Activated T-helper 1 cell treated with anti-CD3 and anti-CD28 coated beads, Interleukin-12 subunit alpha, Interleukin-12 subunit beta, Interleukin-2, Interleukin-4 antibody, amounts not matched to agents 30 ng/mL and 10 ng/mL and 1 ng/mL, durations not matched to agents 14 hours and 24 hours and 36 hours (primary cell): ENCODE results near the gene TIMM44. TPM values are rescaled to one million over a fixed set of nuclear protein-coding genes. Genes with fewer than 3 reads are reported as not detected.

Experiments used
- DNase-seq: peaks from one replicate; pipeline ENCODE4 v3.0.0; 2021; ENCODE audit warnings: low spot score
- H3K27ac Mint-ChIP-seq: one replicate; pipeline ENCODE4 v1.8.0; 2021; ENCODE audit warnings: mild to moderate bottlenecking, mixed read lengths
- H3K27me3 Mint-ChIP-seq: one replicate; pipeline ENCODE4 v1.8.0; 2022; ENCODE audit warnings: mild to moderate bottlenecking, moderate library complexity, mixed read lengths; ENCODE audit not compliant: insufficient read depth
- H3K36me3 Mint-ChIP-seq: one replicate; pipeline ENCODE4 v1.8.0; 2021; ENCODE audit warnings: low read depth, mixed read lengths
- H3K4me1 Mint-ChIP-seq: one replicate; pipeline ENCODE4 v1.8.0; 2021; ENCODE audit warnings: low read depth, mixed read lengths
- H3K4me3 Mint-ChIP-seq: one replicate; pipeline ENCODE4 v1.8.0; 2021; ENCODE audit warnings: mild to moderate bottlenecking, moderate library complexity, mixed read lengths
- H3K9me3 Mint-ChIP-seq: one replicate; pipeline ENCODE4 v1.8.0; 2021; ENCODE audit warnings: mixed read lengths
- intact Hi-C: fragments of 100-400 bp; cut with micrococcal nuclease; formaldehyde crosslinking; loops from one replicate; pipeline ENCODE4 v1.15.1; 2024
- total RNA-seq: library from RNA; stranded (reverse); gene quantifications from 2 replicates; pipeline ENCODE4 v1.2.3, GENCODE V29; 2022

TIMM44 gene
- total RNA-seq, 1 donor from 2014 or later = 114 TPM

DNA sequence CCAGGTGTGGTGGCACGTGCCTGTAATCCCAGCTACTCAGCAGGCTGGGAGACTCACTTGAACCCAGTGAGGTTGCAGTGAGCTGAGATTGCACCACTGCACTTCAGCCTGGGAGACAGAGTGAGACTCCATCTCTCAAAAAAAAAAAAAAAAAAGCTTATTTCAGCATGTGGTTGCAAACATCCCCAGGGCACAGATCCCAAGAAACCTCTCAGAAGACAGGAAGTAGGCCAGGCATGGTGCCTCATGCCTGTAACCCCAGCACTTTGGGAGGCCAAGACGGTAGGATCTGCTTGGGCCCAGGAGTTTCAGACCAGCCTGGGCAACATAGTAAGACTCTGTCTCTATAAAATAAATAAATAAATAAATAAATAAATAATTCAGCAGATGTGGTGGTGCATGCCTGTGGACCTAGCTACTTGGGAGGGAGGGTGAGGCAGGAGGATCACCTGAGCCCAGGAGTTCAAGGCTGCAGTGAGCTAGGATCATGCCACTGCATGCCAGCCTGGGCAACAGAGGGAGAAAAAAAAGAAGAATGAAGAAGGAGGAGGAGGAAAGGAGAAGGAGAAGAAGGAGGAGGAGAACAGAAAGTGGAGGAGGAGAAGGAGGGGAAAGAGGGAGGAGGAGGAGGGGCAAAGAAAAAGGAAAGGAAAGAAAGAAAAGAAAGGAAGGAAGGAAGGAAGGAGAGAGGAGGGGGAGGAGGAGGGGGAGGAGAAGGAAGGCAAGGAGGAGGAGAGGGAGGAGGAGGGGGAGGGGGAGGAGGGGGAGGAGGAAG, 59.5 kb downstream of the TIMM44 start:
- Mint-ChIP-seq H3K4me3 (no peak overlapping the region), H3K36me3 (no peaks in the 10 kb centered on the region), H3K4me1 (no peaks in the 10 kb centered on the region), H3K27ac (no peak overlapping the region), H3K9me3 (no peaks in the 10 kb centered on the region), H3K27me3 (peaks cover 9% of the 10 kb centered on the region)
- no peak for DNase-seq
- intact Hi-C loops = no loop called here

GRCh38 chr19:7883105-7883504, 60.4 kb downstream of the TIMM44 start:
- H3K27me3 Mint-ChIP-seq = peaks cover 6% of the 10 kb centered on the region
- intact Hi-C loops = no loop called here
- no peaks in the 10 kb centered on the region for H3K4me1 Mint-ChIP-seq
- no peak for DNase-seq
- no peaks in the 10 kb centered on the region for H3K9me3 Mint-ChIP-seq
- H3K36me3 Mint-ChIP-seq = no peaks in the 10 kb centered on the region
- no peak overlapping the region for H3K27ac Mint-ChIP-seq
- H3K4me3 Mint-ChIP-seq = no peak overlapping the region

DNA sequence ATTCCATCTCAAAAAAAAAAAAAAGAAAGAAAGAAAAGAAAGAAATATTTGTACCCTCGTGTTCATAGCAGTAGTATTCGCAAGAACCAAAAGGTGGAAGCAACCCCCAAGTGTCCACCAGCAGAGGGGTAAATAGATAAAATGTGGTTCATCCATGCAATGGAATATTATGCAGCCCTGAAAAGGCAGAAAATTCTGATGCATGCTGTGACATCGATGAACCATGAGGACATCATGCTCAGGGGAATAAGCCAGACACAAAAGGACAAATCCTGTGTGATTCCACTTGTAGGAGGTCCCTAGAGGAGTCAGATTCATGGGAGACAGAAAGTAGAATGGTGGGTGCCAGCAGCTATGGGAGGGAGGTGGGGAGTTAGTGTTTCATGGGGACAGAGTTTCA, 61.6 kb downstream of the TIMM44 start:
- peaks cover 2% of the 10 kb centered on the region for H3K27me3 Mint-ChIP-seq
- no peak overlapping the region for H3K27ac Mint-ChIP-seq
- H3K4me1 Mint-ChIP-seq = no peaks in the 10 kb centered on the region
- no peaks in the 10 kb centered on the region for H3K36me3 Mint-ChIP-seq
- no peak for DNase-seq
- intact Hi-C loops = no loop called here
- no peaks in the 10 kb centered on the region for H3K9me3 Mint-ChIP-seq
- no peak overlapping the region for H3K4me3 Mint-ChIP-seq

GRCh38 chr19:7879836-7880235, 63.6 kb downstream of the TIMM44 start:
- intact Hi-C loops = no loop called here

GRCh38 chr19:7879111-7879807, 64.2 kb downstream of the TIMM44 start:
- DNase-seq = no peak
- Mint-ChIP-seq H3K9me3 (no peaks in the 10 kb centered on the region), H3K36me3 (no peaks in the 10 kb centered on the region), H3K27me3 (peaks cover 13% of the 10 kb centered on the region), H3K4me3 (no peak overlapping the region), H3K4me1 (no peaks in the 10 kb centered on the region), H3K27ac (no peak overlapping the region)
- intact Hi-C loops = no loop called here

More at GRCh38 chr19:7879836-7880235, 63.6 kb downstream of the TIMM44 start:
- Mint-ChIP-seq H3K4me3 (no peak overlapping the region), H3K27me3 (peaks cover 13% of the 10 kb centered on the region), H3K9me3 (no peaks in the 10 kb centered on the region), H3K36me3 (no peaks in the 10 kb centered on the region), H3K4me1 (no peaks in the 10 kb centered on the region), H3K27ac (no peak overlapping the region)
- DNase-seq = no peak

DNA sequence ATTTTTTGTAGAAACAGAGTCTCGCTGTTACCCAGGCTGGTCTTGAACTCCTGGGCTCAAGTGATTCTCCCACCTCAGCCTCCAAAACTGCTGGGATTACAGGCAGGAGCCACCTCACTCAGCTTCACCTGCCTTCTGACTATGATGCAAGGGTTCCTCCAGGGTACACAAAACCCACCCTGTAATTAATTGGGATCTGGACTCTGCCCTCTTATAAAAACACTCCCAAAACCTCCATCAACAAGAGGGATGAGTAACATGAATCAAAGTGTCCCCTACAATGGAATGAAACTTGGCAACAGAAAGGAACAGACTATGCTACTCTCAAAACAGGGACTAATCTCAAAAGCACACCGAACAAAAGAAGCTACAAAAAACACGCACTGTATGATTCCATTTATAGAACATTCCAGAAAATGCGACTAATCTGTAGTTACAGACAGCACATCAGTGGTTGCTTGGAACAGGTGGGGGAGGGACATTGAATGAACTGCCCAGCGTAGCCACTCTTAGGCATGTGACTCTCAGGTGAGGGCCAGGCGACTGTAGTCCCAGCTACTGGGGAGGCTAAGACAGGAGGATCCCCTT, 66.1 kb downstream of the TIMM44 start:
- Mint-ChIP-seq H3K27me3 (peaks cover 22% of the 10 kb centered on the region), H3K27ac (no peak overlapping the region)

More for the DNA sequence above, 66.1 kb downstream of the TIMM44 start:
- intact Hi-C loops = no loop called here
- Mint-ChIP-seq H3K9me3 (no peaks in the 10 kb centered on the region), H3K36me3 (no peaks in the 10 kb centered on the region), H3K4me1 (no peaks in the 10 kb centered on the region), H3K4me3 (no peak overlapping the region)
- DNase-seq = no peak

Other genes with a start within 250 kb of the TIMM44 start
- gene FCER2, start 241.5 kb downstream of the TIMM44 start, total RNA-seq = not detected in 2 replicates
- not detected in 2 replicates for gene CLEC4G, start 211.6 kb downstream of the TIMM44 start, total RNA-seq
- gene CD209, start 196.1 kb downstream of the TIMM44 start, total RNA-seq = not detected in 2 replicates
- not detected in 2 replicates for gene CLEC4M, start 180.4 kb downstream of the TIMM44 start, total RNA-seq
- gene EVI5L, start 113.4 kb downstream of the TIMM44 start, total RNA-seq = 4.4 TPM in 2 replicates
- 0.05 and 0.17 TPM in 2 replicates for gene PRR36, start 69.3 kb downstream of the TIMM44 start, total RNA-seq
- gene LRRC8E, start 55.2 kb downstream of the TIMM44 start, total RNA-seq = not detected in 2 replicates
- 47.6 and 51.9 TPM in 2 replicates for gene MAP2K7, start 39.8 kb downstream of the TIMM44 start, total RNA-seq
- gene TGFBR3L, start 28.8 kb downstream of the TIMM44 start, total RNA-seq = 6.9 and 7.5 TPM in 2 replicates
- gene SNAPC2, start 23.3 kb downstream of the TIMM44 start, total RNA-seq = 21.3 and 22.4 TPM in 2 replicates
- 1.9 and 2.6 TPM in 2 replicates for gene CTXN1, start 17.5 kb downstream of the TIMM44 start, total RNA-seq
- 182 and 186 TPM in 2 replicates for gene ELAVL1, start 62.0 kb upstream of the TIMM44 start, total RNA-seq
- not detected in 2 replicates for gene CCL25, start 109.1 kb upstream of the TIMM44 start, total RNA-seq
- not detected in 2 replicates for gene FBN3, start 205.9 kb upstream of the TIMM44 start, total RNA-seq